ENCODE data around the gene OR6S1. TPM values are rescaled to one million over a fixed set of nuclear protein-coding genes. Genes with fewer than 3 reads are reported as not detected.

Gene OR6S1
- total RNA-seq, 6 experiments from 2014 or later: not detected

- Histone ChIP-seq H3K27ac (peak overlapping the region in 2 of 3 donors; percentile 11 to 36), H3K4me1 (peaks cover 0 to 11% (median 0%) of the 10 kb centered on the region in 4 donors), H3K9me3 (no peaks in the 10 kb centered on the region), H3K4me3 (peak overlapping the region; percentile 14 to 36 (median 29)), H3K36me3 (no peaks in the 10 kb centered on the region), H3K27me3 (no peaks in the 10 kb centered on the region)
- ATAC-seq: peak; percentile 80 to 87 (median 82)
- TF ChIP-seq CTCF (IDR thresholded peaks at IDR 0.05): peak; percentile 58 to 94 (median 72)
- TF ChIP-seq POLR2A (IDR thresholded peaks at IDR 0.05): no peak
- WGBS (ENCODE audit: insufficient coverage, low coverage, low lambda C conversion rate, missing lambda C conversion rate): under 1% methylated on average over 27 of the region's 34 CpGs
- peak; percentile 75 to 82 (median 79) for DNase-seq
- intact Hi-C loops (cut with DNase I): loop anchor here in 1 of 2 donors (10.0 kb wide), 1 partner anchor 71 kb away; the partner anchor contains the start of genes ANG and RNASE4
These were observed 28.1 kb downstream of the OR6S1 start for GRCh38 chr14:20613094-20614037.

GRCh38 chr14:20612403-20612802 lies 29.1 kb downstream of the OR6S1 start:
- WGBS (ENCODE audit: insufficient coverage, low coverage, low lambda C conversion rate, missing lambda C conversion rate): 35% methylated on average over 5 of the region's 5 CpGs
- no peak overlapping the region for H3K27ac ChIP-seq
- H3K4me1 ChIP-seq: peaks cover 0 to 11% (median 0%) of the 10 kb centered on the region in 4 donors
- no peaks in the 10 kb centered on the region for H3K27me3 ChIP-seq
- no peak overlapping the region for H3K4me3 ChIP-seq
- H3K36me3 ChIP-seq: no peaks in the 10 kb centered on the region
- intact Hi-C loops (cut with DNase I): loop anchor here in 1 of 2 donors (10.0 kb wide), 1 partner anchor 72 kb away; the partner anchor contains the start of genes ANG and RNASE4
- no peak for ATAC-seq
- DNase-seq: no peak
- TF ChIP-seq POLR2A (IDR thresholded peaks at IDR 0.05) (no peak), CTCF (IDR thresholded peaks at IDR 0.05) (no peak)
- H3K9me3 ChIP-seq: no peaks in the 10 kb centered on the region

GRCh38 chr14:20611277-20611676 lies 30.2 kb downstream of the OR6S1 start:
- no peak for ATAC-seq
- intact Hi-C loops (cut with DNase I): loop anchor here in 1 of 2 donors (10.0 kb wide), 1 partner anchor 74 kb away; the partner anchor contains the start of genes ANG and RNASE4
- Histone ChIP-seq H3K4me1 (peaks cover 0 to 19% (median 0%) of the 10 kb centered on the region in 4 donors), H3K27ac (no peak overlapping the region), H3K36me3 (no peaks in the 10 kb centered on the region), H3K4me3 (no peak overlapping the region), H3K9me3 (no peaks in the 10 kb centered on the region), H3K27me3 (no peaks in the 10 kb centered on the region)
- WGBS (ENCODE audit: insufficient coverage, low coverage, low lambda C conversion rate, missing lambda C conversion rate): 50% methylated on average over 3 of the region's 4 CpGs
- no peak for DNase-seq
- TF ChIP-seq POLR2A (IDR thresholded peaks at IDR 0.05) (no peak), CTCF (IDR thresholded peaks at IDR 0.05) (no peak)

- 7% methylated on average over 27 of the region's 27 CpGs for WGBS (ENCODE audit: insufficient coverage, low coverage, low lambda C conversion rate, missing lambda C conversion rate)
- H3K9me3 ChIP-seq: no peaks in the 10 kb centered on the region
- TF ChIP-seq POLR2A (IDR thresholded peaks at IDR 0.05): no peak
- no peak for TF ChIP-seq CTCF (IDR thresholded peaks at IDR 0.05)
- peaks cover 0 to 24% (median 0%) of the 10 kb centered on the region in 4 donors for H3K4me1 ChIP-seq
- DNase-seq (peak; percentile 82 to 86 (median 83)), ATAC-seq (peak; percentile 49 to 71 (median 57))
- intact Hi-C loops (cut with DNase I): loop anchor here in 1 of 2 donors (10.0 kb wide), 1 partner anchor 75 kb away; the partner anchor contains the start of genes ANG and RNASE4
- H3K27me3 ChIP-seq: no peaks in the 10 kb centered on the region
- no peaks in the 10 kb centered on the region for H3K36me3 ChIP-seq
- H3K27ac ChIP-seq: peak overlapping the region in 2 of 3 donors; percentile 17 to 47
- H3K4me3 ChIP-seq: peak overlapping the region; percentile 78 to 85 (median 82)
These were observed 31.3 kb downstream of the OR6S1 start for GRCh38 chr14:20610002-20610765.
